Activated gamma-delta T cell treated with anti-CD3 and anti-CD28 coated beads, Interleukin-2, amount 50 U/mL, for 16 hours (primary cell): ENCODE data around the gene PIP4K2B.
"Not testable (repeated sequence)": the region's sequence is repeated elsewhere in the genome, so short reads cannot be mapped to it uniquely, and the experiment has no call there.

Experiments used
- DNase-seq: peaks from one replicate; pipeline ENCODE4 v3.0.0-alpha.2; 2020; ENCODE audit warnings: low read depth

Gene PIP4K2B

DNA sequence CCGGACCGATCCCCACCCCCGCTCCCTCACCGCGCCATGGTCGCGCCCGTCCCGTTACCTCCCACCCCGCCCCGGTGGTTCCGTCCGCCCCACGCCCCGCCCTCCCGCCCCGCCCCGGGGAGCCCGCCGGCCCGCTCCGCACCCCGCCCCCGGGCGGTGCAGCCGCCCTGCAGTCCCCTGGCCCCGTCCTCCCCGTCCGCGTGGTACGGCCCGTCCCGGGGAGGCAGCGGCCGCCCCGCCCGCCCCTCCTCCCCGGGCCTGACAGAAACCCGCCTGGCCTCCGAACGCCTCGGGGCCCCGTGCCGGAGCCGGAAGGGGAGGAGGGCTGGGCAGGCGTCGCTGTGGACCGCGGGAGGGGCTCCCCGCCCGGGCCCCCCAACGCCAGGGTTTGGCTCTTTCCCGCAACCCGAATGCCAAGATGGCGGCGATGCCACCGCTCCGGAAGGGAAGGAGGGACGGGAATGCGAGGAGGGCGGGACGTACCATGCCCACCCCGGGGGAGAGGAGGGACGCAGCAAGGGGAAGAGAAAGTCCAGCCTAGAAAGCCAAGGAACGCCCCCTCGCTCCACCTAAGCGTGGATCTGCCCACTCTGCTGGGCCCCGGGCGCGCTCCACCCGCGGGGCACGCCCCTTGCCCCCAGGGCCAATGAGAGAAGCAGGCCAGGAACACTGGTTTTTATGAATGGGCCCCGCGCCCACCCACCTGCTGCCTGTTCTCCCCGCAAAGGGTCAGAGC, at the start of gene PIP4K2B:
TSS of gene PIP4K2B (minus strand) at position 56 of the 736 bp plus-strand sequence. CDS start 132 bp downstream, outside the sequence.
- DNase-seq = peak; percentile 73

DNA sequence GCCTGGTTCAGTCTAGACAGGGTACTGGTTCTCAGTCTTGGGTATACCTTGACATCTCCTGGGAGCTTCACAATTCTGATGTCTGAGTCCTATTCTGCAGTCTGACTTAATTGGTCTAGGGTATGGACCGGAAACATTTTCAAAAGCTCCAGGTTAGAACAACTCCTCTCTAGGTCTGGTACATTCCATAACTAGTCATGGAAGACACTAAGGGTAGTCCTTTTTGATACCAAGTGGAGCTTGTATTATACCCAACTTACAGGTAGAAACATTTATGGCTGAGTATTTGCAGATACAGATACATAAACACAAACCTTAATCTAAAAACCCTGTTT, 49.2 kb upstream of the PIP4K2B start:
- DNase-seq = no peak

DNA sequence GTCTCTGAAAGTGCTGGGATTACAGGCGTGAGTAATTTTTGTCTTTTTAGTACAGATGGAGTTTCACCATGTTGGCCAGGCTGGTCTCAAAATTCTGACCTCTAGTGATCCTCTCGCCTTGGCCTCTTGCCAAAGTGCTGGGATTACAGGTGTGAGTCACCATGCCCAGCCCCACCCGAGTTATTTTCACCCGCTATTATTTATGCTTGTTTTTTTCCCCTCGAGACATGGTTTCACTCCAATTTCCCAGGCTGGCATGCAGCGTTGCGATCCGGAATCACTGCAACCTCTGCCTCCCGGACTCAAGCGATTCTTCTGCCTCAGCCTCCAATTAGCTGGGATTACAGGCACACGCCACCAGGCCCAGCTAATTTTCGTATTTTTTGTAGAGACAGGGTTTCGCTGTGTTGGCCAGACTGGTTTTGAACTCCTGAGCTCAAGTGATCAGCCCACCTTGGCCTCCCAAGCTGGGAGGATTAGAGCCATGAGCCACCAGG, 45.0 kb upstream of the PIP4K2B start:
- DNase-seq = no peak

DNA sequence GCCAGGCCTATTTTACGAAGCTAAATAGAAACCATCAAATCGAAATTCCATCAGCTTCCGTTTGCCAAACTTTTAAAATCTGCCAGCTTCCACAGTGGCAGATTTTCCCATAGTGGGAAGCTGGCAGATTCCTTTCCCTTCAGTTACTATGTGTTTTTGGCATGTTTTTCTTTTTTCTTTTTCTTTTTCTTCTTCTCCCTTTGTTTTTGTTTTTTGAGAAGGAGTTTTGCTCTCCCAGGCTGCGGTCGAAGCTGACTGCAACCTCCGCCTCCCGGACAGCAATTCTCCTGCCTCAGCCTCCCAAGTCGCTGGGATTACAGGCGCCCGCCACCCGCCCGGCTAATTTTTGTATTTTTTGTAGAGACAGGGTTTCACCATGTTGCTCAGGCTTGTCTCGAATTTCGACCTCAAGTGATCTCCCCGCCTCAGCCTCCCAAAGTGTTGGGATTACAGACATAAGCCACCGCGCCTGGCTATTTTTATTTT, 26.4 kb upstream of the PIP4K2B start:
- no peak for DNase-seq

DNA sequence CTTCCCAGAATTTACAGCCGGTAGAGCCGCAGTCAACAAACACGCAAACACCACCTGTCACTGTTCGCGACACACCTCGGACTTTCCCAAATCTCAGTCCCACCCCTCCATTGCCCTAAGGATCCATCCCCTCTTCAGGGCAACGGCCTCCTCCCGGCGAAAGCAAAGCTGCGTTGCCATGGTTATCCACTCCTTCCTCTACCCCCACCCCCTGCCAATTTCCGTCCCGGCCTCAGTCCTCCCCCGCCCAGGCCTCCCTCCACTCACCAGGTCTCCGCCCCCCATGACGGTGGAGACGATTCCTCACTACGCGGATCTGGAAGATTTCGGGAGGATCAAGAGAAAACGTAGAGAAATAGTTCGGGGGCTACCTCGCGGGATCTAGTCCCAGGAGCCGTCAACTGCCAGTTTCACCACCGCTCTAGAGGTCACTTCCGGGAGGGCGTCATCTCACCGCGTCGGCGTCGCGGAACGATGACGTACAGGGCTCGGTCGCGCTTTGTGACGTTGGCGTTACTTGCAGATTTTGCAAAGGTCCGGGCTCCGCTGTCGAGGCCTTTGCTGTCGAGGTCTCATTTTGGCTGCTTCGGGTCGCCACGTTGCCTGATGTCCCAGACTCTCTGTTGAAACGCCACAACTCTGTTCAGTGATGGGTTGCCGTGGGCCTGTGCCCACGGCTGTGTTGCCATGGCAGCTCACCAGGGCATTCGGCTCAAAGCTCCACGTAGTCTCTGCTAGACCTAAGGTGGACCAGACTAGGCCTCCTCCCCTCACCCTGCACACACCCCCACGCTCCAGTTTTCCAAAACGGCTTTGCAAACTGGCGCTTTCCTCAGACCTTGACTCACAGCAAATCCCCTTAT, 25.8 kb upstream of the PIP4K2B start, which contains the start of gene CWC25:
TSS of gene CWC25 (minus strand) at position 423 of the 863 bp plus-strand sequence. CDS start at position 285, 138 bp downstream.
- DNase-seq = peak; percentile 92

DNA sequence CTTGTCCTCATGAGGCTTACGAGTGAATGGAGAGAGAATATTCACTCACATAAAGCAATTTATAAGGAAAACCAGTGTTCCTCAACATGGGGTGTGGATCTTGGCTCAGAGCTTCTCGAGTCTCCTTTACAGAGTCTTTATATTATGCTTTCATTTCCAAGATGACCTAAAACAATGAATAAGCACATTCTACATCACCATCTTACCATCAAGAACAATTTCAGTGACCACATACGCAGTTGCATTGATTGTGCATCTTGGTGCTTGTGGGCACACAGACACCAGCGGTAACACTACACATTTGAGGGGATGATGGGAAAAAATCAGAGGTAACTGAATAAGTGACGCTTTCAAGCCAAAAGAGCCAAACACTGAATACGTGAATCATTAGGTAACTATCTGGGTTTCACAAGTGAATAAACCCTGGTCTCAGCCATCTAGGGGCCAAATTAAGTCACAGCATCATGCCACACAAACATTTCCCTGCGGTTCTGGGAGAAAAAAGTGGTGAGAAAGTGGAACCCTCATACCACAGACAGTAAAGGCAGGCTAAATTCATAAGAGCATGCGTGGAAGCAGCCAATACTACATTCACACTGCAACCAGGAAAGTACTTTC, 16.3 kb upstream of the PIP4K2B start:
- no peak for DNase-seq

DNA sequence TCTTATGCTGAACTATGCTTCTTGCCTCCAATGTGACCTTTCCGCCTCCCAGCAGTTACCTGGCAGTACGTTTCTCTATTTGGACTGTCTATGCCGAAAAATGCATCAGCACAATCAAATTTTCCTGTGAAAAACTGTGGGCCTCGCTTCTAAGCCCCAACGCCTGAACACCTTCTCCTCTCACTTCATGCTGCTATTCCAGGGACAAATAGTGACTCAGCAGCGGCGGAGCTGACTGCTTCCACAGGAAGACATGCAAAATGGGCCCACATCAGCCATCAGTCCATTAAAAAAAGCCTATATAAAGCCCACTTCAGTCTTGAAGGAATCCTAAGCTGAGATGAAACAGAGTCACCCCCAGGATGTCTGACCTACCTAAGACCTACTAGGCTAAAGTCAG, 10.5 kb upstream of the PIP4K2B start:
- DNase-seq = no peak

DNA sequence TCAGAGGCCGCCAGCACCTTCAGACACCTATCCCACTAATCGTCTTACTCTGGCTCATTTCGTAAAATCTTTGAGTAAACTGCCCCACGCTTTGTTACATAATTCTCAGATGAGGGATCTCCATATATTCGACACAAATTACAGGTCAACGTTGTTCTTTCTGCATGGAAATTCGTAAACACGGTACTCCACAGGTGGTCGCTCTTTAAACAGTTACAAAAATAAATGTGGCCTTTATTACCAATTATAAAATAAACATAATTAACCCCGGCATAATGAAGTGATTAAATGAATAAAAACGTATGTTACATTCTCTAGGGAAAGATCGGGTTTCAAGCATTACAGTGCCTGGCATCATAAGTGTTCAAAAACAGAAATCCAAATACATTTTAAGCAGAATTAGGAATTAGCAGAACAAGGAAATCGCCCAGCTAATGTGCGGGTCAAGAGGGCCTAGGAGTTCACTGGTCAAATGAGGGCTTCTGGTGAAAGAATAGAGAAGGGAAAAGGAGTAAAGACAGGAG, 943 bp upstream of the PIP4K2B start:
- DNase-seq = no peak

DNA sequence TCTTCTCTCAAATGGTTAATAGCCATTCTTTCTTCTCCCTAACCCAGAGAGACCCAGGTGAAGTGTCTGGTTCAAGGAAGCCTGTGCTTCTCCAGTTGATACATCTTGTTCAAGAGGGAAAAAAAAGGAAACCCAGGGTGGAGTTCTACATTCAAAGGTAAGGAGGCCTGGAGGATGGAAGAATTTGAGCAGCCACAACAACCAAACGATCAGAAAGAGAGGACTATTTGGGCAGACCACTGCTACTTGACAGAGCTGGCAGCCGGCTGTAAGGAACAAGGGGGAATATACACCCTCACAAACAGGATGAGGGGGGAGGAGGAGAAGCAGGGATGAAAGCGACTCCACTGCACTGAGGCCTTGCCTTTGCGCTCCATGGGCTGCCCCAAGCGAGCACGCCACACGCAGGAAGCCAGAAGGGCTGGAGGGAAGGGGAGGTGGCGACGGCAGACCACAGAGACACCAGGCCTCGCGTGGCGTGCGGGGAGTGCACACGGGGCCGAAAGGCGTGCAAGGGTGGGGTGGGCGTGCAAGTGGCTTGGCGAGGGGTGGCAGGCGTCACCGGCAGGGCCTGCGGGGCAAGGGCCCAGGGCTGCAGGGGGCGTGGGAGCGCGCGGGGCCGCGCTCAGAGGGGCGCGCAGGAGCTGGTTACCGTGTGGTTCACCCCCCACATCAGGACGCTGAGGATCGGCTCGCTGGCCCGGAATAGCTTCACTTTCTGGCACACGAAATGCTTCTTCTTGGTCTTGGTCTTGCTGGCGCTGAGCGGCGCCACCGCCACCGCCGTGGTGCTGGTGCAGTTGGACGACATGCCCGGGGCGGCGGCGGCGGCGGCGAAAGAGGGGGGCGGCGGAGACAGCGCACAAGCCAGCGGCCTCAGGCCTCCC, 499 bp downstream of the PIP4K2B start:
- DNase-seq = peak; percentile 34

DNA sequence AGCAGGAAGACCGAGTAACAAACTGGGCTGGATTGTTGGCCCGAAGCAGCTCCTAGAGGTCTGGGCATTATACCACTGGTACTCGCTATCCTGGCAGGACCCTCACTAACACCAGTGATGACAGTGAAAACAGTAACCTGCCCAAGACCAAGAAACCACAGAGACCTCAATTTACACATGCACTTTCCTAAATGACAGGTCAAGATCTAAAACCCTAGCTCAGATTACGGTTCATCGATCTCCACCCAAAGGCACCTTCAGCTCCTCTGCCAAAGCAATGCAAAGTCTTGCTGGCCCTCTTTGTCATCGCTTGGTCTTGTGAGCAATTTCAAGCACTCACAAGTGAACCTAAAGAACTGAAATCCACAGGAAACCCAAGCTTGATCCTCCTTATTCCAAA, 1.5 kb downstream of the PIP4K2B start:
- DNase-seq = no peak

DNA sequence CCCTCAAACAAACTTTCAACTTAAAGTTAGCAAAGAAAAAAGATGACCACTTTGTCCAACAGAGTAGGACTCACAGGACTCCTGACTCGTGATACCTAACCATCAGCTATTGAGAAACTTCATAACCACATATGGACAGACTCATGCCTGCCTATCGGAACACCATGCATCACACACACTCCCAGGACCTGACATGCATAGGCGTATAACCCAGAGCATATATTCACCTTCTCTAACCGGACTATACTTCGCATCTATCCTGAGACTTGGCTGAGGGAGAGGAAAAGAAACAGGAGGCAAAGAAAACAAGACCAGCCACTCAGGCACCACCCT, 2.2 kb downstream of the PIP4K2B start:
- DNase-seq = no peak

DNA sequence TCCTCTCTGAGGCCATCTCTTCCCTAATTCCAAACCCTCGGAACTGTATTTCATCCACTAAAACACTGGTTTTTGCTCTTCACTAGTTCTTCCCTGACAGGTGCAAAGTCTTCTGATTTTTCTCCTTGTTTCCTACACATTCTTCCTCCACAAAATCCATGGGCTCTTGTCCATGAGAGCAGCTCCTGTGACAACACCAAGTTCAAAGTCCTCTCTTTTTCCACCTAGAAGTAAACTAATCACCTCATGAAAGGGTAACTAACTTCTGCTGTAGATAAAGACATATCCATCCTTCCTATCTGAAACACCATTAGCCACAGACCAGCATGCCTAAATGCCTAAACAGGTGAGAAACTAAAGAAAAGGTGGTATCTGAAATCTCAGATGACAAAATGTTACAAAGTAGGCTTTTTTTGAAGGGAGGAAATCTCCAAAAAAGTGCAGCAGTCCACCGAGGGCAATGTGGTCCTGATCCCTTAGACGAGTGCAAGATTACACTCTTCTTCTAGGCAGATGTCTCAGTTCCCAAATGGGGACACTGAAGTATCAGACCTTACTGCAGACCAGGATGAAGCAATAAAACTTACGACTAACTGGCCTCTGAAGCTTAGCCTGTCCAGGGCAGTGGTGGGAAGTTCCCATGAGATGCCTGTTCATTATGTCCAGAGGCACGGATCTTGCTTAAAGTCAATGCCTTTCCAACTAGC, 2.8 kb downstream of the PIP4K2B start:
- no peak for DNase-seq

DNA sequence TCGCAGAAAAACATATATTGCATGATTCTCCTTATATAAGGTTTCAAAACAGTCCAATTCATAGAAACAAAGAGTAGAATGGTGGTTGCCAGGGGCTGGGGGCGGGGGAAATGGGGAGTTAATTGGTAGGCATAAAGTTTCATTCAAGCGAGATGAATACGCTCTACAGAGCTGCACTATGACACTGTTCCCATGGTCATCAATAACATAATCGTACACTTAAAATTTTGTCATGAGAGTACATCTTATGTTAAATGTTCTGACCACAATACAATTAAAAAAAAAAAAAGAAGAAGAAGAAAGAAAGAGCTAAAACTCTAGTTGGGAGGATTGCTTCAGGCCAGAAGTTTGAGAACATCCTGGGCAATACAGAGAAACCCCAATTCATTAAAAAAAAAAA, 5.1 kb downstream of the PIP4K2B start:
- DNase-seq = no peak

DNA sequence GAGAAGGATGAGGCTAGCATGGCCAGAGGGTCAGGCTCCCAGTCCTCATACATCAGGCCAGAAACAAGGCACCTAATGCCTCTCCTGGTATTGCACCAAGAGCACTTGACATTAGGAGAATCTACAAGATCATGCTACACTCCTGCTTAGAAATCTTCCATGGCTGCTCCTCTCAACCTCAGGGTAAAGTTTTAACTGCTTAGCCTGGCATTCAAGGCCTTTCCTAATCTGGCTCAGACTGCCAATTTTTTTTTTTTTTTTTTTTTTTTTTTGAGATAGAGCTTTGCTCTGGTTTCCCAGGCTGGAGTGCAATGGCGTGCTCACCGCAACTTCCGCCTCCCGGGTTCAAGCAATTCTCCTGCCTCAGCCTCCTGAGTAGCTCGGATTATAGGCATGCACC, 8.2 kb downstream of the PIP4K2B start:
- no peak for DNase-seq

DNA sequence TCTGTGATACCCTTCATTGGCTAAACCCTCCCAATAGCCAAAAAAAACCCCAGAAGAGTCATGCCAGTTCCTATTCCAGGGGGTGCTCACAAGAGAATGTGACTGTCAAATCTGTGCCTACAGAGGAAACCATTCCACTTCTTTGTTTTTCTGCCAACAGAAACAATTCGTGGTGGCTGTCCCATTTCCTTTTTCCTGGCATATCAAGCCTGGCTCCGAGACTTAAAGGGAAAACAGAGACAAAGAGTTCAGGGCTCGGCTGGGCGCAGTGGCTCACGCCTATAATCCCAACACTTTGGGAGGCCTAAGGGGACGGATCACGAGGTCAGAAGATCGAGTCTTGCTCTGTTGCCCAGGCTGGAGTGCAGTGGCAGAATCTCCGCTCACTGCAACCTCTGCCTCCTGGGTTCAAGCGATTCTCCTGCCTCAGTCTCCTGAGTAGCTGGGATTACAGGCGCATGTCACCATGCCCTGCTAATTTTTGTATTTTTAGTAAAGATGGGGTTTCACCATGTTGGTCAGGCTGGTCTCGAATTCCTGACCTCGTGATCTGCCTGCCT, 9.1 kb downstream of the PIP4K2B start:
- DNase-seq = not testable (repeated sequence)

DNA sequence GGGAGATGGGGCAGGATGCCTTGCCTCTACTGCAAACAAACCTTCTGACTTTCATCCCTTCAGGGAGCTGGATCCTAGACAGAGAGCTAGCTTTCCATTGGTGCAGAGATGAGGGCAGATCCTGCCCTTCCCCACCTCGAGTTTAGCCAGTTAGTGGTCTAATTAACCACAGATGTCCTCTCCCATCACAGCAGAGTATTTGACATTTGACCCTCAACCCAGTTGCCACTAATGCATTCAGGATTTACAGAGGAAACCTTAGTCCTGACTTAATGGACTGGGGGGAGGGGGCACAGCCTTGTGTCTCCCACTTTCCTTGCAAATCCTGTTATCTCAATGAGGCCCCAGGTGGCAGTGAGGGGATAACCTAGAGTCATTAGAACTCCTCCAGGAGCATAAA, 10.2 kb downstream of the PIP4K2B start:
- DNase-seq = no peak

DNA sequence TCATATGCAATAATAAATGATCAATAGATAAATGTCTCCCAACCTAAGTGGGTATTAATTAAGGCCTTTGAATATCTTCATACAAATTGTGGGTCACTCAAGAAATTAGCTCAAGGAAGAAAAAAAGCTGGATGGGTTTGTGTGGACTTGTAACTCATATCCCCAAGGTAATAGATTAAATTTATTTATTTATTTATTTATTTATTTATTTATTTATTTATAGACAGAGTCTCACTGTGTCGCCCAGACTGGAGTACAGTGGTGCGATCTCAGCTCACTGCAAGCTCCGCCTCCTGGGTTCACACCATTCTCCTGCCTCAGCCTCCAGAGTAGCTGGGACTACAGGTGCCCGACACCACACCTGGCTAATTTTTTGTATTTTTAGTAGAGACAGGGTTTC, 11.4 kb downstream of the PIP4K2B start:
- not testable (repeated sequence) for DNase-seq

DNA sequence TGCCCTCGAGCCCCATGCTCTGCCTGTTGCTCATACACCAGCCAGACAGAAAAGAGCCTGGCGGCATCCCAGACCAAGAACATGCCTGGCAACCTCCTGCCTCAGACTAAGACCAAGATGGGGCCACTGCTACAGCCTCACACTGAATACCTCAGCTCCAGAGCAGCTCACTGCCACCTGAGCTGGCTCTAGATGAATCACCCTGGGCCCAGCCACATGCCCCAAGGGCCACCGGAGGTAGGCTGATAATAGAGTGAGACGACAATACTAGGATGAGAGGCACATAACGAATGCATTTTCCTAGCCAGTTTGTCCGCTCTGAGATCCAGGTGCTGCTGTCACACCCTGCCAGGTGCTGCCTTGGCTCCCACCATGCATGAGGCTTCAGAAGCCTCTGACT, 13.0 kb downstream of the PIP4K2B start:
- no peak for DNase-seq

DNA sequence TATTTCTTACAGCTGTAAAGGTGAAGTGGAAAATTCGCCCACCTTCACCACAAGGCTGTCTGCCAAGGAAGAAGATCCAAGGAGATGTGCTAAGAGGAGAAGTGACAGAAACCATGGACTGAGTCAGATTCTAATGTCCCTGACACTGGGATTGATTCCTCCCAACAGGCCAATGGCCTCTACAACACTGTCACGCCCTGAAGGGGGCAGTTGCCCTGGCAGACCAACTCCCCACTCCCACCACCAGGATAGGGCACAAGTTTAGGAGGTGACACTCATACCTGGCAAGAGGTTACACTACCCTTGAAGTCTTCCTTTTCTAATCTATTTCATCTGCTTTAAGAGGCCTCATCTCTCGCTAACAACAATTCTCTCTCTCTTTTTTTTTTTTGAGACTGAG, 16.1 kb downstream of the PIP4K2B start:
- DNase-seq = no peak

DNA sequence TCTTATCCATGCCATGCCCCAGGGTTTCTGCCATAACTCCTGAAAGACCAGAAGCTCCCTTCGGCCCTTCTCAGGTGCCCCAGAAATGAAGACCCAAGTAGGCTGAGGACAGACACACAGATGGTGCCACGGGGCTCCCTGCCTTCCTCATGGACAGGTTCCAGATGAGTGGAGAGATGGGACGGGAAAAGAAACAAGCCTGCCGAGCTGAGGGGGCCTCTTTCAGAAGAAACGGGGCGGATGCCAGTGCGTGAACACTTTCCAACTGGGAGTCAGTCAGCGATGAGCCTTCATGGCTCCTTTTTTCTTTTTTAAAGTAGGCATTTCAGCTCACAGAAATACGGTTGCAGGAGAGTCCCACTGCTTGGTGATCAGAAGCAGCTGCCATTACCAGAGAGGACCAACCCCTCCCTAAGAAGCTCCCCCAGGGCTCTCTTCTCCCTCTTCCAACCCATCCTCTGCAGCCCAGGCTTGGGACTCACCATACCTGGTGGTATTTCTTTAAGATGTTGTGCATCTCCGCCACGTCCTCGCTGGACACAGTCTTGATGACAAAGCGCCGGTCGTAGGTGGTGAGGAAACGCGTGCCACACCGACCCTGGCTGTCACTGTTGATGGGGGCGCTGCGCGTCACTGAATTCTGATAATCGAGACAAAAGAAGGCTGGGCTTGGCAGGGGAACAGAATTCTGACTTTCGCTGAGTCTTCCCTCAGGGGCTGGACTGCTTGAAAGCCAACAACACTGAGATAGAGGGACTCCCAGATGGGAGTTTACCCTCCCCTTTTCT, 19.2 kb downstream of the PIP4K2B start:
- DNase-seq = no peak
